GM20000 (cell line): ENCODE data around the gene RGL1.

Source experiments
- DNase-seq: peaks from one replicate; pipeline ENCODE4 v3.0.0; 2012; ENCODE audit warnings: low spot score
- CTCF ChIP-seq: IDR thresholded peaks from 2 replicates; pipeline ENCODE4 v1.5.1; 2012; ENCODE audit warnings: mild to moderate bottlenecking, control low read depth; ENCODE audit errors: extremely low read depth, missing control alignments

Gene RGL1

DNA sequence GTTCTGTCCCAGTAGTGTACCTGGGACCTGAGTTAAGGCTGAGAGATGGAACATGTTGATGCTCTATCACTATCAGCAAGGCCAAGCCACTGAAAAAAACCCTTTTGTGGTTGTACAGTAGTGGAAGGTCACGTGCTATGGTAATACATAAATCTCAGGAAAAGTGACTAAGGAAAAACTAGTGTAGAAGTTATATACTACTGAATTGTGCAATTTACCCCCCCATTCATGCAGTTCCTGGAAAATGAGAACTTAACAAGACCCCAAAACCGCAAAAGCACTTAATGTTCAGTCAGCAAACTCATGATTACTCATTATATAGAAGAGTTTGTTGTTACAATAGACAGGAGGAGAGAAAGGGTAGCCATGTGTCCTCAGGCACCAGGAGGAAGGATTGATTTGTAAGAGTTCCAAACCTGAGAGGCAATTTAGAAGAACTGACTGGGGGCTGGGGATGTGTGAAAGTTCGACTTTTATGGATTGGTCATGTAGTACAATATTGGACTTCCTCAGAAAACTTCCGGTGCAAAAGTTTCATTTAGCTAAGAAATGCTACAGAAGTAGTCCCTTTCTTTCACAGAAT lies 91.6 kb downstream of the RGL1 start:
- no peak for DNase-seq
- TF ChIP-seq CTCF = no peak

DNA sequence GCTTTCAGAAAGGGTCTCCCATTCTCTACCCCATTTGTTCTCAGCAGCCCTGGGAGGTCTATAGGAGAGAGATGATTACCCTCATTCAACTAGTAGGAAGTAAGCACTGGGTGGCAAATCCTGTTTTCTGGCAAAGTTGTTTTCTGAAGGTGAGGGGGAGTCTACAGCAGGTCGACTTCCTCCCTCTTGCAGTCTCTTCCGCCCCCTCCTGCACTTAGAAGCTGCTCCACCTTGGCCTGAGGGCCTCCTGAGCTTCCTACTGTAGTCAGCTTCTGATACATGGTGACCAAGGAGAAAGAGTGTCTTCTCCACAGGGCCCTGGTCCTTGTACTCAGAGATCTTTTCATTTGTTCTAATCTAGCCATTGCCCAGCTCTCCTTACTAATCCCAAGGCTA lies 93.1 kb downstream of the RGL1 start:
- peak; percentile 18 for DNase-seq
- TF ChIP-seq CTCF = no peak

- DNase-seq = no peak
- TF ChIP-seq CTCF = no peak
Observed at GRCh38 chr1:183898610-183899009, 93.7 kb downstream of the RGL1 start.

DNA sequence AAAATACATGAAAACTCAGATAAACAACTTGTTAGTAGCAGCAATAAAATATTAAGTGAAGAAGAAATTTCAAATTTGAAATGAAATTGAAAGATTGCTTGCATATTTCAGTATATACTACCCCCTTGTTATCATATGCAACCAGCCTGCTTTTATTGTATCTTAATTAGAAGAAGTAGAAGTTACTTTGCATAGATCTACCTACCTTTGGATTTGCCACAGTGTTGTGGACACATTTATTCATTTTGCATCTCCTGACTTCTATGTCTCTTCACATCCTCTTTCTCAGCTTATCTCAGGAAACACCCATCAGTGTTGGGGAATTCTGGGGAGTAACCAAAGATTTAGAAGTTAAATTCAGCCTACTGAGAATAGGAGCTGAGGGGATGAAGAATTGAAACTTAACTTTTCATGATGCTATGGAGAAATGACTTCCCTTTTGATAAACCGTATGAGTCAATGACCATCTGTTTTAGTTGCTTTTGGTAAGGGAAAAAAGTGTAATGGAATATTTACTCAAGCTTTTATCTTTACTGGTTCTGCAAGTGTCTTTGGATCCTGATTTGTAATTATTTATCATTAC lies 96.9 kb downstream of the RGL1 start:
- TF ChIP-seq CTCF = no peak
- DNase-seq = no peak

DNA sequence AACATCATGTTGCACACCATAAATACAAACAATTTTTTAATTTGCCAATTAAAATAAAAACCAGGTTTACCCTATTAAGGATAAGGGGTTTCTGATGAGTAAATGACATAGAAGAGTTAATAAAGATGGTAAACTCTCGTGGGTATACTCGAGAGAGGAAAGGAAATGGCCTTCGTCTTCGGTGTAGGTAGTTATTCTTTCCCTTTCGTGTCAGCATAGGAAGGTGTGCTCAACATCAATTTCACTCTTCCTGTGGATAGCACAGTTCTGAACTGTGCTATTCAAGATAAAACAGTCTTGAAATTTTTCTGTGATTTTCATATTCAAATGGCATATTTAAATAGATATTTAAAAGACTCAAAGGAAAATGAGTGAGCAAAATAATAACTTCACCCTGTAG lies 98.2 kb downstream of the RGL1 start:
- TF ChIP-seq CTCF = no peak
- no peak for DNase-seq

- no peak for DNase-seq
- TF ChIP-seq CTCF = no peak
Observed at GRCh38 chr1:183905508-183906113, 100.7 kb downstream of the RGL1 start.

GRCh38 chr1:183907070-183907469 lies 102.2 kb downstream of the RGL1 start:
- no peak for DNase-seq
- TF ChIP-seq CTCF = no peak
